D721Med (cell line): ENCODE measurements around the gene ASCL3.
"Not testable (repeated sequence)": the region's sequence is repeated elsewhere in the genome, so short reads cannot be mapped to it uniquely, and the experiment has no call there.

ENCODE experiments used
- DNase-seq: peaks from one replicate; pipeline ENCODE4 v3.0.0; 2011; ENCODE audit warnings: low spot score; ENCODE audit not compliant: insufficient read length
- FAIRE-seq: peaks from 2 replicates; lab custom pipeline; 2011; peaks lifted over from hg19 to GRCh38; lab: Jason Lieb, UNC
- CTCF ChIP-seq: IDR thresholded peaks from 2 replicates; pipeline ENCODE4 v1.5.1; 2012; ENCODE audit warnings: mild to moderate bottlenecking, control low read depth; ENCODE audit not compliant: insufficient read depth; ENCODE audit errors: missing control alignments

The ASCL3 gene

GRCh38 chr11:8947230-8947943, 4.6 kb upstream of the ASCL3 start:
- no peak for TF ChIP-seq CTCF
- FAIRE-seq, result no peak
- no peak for DNase-seq

DNA sequence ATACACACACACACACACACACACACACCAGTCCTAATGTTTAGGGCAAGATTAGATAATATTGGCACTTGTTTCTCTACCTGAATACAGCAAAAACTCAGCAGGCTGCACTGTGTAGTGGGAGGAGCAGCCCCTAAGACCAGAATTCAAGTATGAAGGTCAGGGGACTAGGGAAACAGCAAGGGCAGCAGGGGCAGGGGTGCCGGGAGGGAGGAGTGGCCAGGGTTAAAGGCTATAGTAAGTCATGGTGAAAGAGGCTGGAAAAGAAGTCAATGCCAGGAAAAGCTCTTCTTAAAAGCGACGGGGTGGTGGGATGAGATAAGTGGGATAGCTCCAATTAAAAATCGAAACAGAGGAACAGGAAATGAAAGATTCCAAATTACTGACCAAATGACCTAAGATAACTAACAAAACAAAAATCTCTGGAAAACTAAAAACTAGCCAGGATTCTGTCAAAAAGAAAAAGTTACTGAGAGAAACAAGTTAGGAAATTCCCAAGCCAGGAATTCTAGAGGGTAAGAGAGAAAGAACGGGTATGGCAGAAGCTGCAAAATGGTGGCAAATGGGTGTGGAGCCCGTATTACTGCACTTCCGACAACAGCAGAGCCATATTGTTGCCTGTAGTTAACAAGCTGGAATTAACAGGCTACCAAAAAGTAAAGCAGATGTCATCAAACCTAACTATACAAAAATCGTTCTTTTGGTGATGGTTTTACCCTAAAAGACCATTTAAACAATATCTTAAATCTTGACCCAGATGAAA, 1.3 kb downstream of the ASCL3 start:
- DNase-seq, result no peak
- no peak for FAIRE-seq
- no peak for TF ChIP-seq CTCF

GRCh38 chr11:8937659-8938058, 5.2 kb downstream of the ASCL3 start:
- no peak for TF ChIP-seq CTCF
- FAIRE-seq, result no peak
- no peak for DNase-seq

GRCh38 chr11:8937159-8937558, 5.7 kb downstream of the ASCL3 start:
- FAIRE-seq, result no peak
- TF ChIP-seq CTCF, result no peak

GRCh38 chr11:8935789-8936188, 7.0 kb downstream of the ASCL3 start:
- FAIRE-seq, DNase-seq: not testable (repeated sequence)

More at GRCh38 chr11:8937159-8937558, 5.7 kb downstream of the ASCL3 start:
- no peak for DNase-seq

DNA sequence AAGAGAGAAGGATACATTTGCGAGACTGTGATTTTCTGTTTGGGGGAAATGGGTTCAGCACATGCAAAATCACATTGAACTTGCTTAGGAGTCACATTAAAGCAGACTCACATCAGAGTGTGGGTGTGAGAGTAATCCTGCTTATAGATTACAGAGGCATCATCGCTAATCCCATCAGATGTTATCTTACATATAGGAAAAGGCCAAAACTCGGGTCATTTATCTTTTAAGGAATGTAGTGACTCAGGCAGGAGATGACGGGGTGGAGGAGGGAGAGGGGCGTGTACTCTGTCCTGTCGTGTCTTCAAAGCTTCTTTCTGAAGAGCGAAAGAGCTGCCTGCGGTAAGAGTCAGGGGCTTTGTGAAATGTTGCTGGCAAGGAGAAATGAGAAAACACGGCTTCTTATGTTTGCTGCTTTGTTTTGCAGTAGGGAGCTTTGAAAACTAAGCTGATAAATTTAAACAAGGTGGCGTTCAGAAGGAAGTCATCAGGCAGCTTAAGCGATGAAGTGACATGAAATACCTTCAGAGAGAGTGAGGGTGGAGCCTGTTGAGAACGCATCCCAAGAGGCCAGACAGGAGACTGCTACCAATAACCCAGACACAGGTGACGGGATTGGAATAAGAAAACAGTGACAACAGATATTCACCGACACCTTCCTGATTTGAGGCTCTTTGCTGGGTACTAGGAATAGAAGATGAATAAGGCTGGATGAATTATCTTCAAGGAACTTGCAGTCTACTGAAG, 7.9 kb downstream of the ASCL3 start:
- DNase-seq (peak; percentile 56), FAIRE-seq (peak; percentile 84)
- TF ChIP-seq CTCF, result no peak

DNA sequence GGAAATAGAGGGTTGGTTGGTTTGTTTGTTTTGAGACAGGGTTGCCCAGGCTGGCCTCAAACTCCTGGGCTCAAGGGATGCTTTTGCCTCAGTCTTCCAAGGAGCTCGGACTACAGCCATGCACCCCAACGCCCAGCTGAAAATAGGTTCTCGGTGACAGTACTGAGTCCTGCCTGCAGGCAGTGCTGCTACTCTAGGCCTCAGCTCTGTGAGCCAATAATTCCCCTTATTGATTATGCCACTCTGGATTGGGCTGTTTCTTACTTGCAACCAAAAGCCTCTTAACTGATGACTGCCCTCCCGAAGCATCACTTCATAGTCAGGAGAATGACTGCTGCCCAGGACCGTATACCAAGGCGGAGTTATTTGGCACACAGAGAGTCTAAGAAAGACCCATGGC, 8.9 kb downstream of the ASCL3 start:
- TF ChIP-seq CTCF, result no peak
- FAIRE-seq, result no peak
- DNase-seq, result no peak
